ENCODE measurements around the gene RFLNA. TPM values are rescaled to one million over a fixed set of nuclear protein-coding genes. Genes with fewer than 3 reads are reported as not detected.

Gene RFLNA
- total RNA-seq, 4 donors from 2014 or later: 0.63 to 2.2 (median 1.3) TPM

GRCh38 chr12:124350491-124350890 is 55.6 kb downstream of the RFLNA start:
- Histone ChIP-seq H3K9me3 (no peaks in the 10 kb centered on the region), H3K4me1 (peaks cover 10 to 35% (median 19%) of the 10 kb centered on the region in 4 donors), H3K27ac (replicated peaks in 1 of 4) (no peak overlapping the region), H3K4me3 (no peak overlapping the region), H3K36me3 (peaks cover 82 to 100% (median 99%) of the 10 kb centered on the region in 4 donors), H3K27me3 (no peaks in the 10 kb centered on the region)
- no peak for DNase-seq (ENCODE audit: extremely low spot score)
- intact Hi-C loops (cut with DNase I): no loop called here
- TF ChIP-seq POLR2A (IDR thresholded peaks at IDR 0.05; ENCODE audit: low read depth) (no peak), EP300 (IDR thresholded peaks at IDR 0.05) (no peak), POLR2AphosphoS5 (IDR thresholded peaks at IDR 0.05) (no peak)
- TF ChIP-seq, protein P1, sequence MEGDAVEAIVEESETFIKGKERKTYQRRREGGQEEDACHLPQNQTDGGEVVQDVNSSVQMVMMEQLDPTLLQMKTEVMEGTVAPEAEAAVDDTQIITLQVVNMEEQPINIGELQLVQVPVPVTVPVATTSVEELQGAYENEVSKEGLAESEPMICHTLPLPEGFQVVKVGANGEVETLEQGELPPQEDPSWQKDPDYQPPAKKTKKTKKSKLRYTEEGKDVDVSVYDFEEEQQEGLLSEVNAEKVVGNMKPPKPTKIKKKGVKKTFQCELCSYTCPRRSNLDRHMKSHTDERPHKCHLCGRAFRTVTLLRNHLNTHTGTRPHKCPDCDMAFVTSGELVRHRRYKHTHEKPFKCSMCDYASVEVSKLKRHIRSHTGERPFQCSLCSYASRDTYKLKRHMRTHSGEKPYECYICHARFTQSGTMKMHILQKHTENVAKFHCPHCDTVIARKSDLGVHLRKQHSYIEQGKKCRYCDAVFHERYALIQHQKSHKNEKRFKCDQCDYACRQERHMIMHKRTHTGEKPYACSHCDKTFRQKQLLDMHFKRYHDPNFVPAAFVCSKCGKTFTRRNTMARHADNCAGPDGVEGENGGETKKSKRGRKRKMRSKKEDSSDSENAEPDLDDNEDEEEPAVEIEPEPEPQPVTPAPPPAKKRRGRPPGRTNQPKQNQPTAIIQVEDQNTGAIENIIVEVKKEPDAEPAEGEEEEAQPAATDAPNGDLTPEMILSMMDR (IDR thresholded peaks at IDR 0.05): no peak
- WGBS: 93% methylated on average over 12 of the region's 18 CpGs

- H3K27me3 ChIP-seq: no peaks in the 10 kb centered on the region
- intact Hi-C loops (cut with DNase I): no loop called here
- WGBS: 77% methylated on average over 7 of the region's 7 CpGs
- H3K4me3 ChIP-seq: no peak overlapping the region
- DNase-seq (ENCODE audit: extremely low spot score): no peak
- H3K36me3 ChIP-seq: peaks cover 82 to 100% (median 99%) of the 10 kb centered on the region in 4 donors
- peaks cover 10 to 31% (median 19%) of the 10 kb centered on the region in 4 donors for H3K4me1 ChIP-seq
- no peaks in the 10 kb centered on the region for H3K9me3 ChIP-seq
- TF ChIP-seq POLR2A (IDR thresholded peaks at IDR 0.05; ENCODE audit: low read depth) (no peak), EP300 (IDR thresholded peaks at IDR 0.05) (no peak), POLR2AphosphoS5 (IDR thresholded peaks at IDR 0.05) (no peak)
- TF ChIP-seq, protein P1 (IDR thresholded peaks at IDR 0.05): no peak
- H3K27ac ChIP-seq (replicated peaks in 1 of 4): peak overlapping the region in 1 of 4 donors; percentile 2
Measured at GRCh38 chr12:124351422-124351821, 56.5 kb downstream of the RFLNA start.

DNA sequence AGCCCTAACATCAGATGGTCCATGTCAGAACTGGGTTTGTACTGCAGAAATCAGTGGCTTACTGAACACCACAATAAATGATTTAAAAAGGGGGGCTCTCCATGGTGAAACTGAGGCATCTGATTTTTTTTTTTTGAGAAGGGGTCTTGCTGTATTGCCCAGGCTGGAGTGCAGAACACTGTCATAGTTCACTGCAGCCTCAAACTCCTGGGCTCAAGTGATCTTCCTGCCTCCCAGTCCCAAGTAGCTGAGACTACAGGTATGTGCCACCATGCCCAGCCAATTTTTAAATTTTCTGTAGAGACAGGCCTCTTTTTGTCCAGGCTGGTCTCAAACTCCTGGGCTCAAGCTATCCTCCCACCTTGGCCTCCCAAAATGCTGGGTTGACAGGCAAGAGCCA is 57.4 kb downstream of the RFLNA start:
- Histone ChIP-seq H3K4me3 (no peak overlapping the region), H3K36me3 (peaks cover 77 to 100% (median 99%) of the 10 kb centered on the region in 4 donors), H3K27me3 (no peaks in the 10 kb centered on the region), H3K4me1 (peaks cover 10 to 31% (median 19%) of the 10 kb centered on the region in 4 donors), H3K9me3 (no peaks in the 10 kb centered on the region), H3K27ac (replicated peaks in 1 of 4) (peak overlapping the region in 2 of 4 donors; percentile 21 to 31)
- TF ChIP-seq EP300 (IDR thresholded peaks at IDR 0.05) (no peak), POLR2AphosphoS5 (IDR thresholded peaks at IDR 0.05) (no peak), POLR2A (IDR thresholded peaks at IDR 0.05; ENCODE audit: low read depth) (no peak)
- TF ChIP-seq, protein P1 (IDR thresholded peaks at IDR 0.05): no peak
- intact Hi-C loops (cut with DNase I): no loop called here
- no peak for DNase-seq (ENCODE audit: extremely low spot score)

GRCh38 chr12:124352839-124353238 is 57.9 kb downstream of the RFLNA start:
- WGBS: 48% methylated on average over 7 of the region's 9 CpGs

More at GRCh38 chr12:124352839-124353238, 57.9 kb downstream of the RFLNA start:
- H3K4me1 ChIP-seq: peaks cover 10 to 31% (median 19%) of the 10 kb centered on the region in 4 donors
- DNase-seq (ENCODE audit: extremely low spot score): no peak
- peaks cover 72 to 100% (median 99%) of the 10 kb centered on the region in 4 donors for H3K36me3 ChIP-seq
- no peak overlapping the region for H3K4me3 ChIP-seq
- H3K27ac ChIP-seq (replicated peaks in 1 of 4): peak overlapping the region in 2 of 4 donors; percentile 21 to 31
- intact Hi-C loops (cut with DNase I): no loop called here
- peak in 1 of 2 donors; percentile 15 for TF ChIP-seq POLR2AphosphoS5 (IDR thresholded peaks at IDR 0.05)
- TF ChIP-seq, protein P1 (IDR thresholded peaks at IDR 0.05): no peak
- no peaks in the 10 kb centered on the region for H3K27me3 ChIP-seq
- H3K9me3 ChIP-seq: no peaks in the 10 kb centered on the region

Data from esophagus muscularis mucosa (tissue), 4 donors.